DMS153 treated with DMSO at 0.1 percent for 48 hours (cell line): Measurements from ENCODE around the gene ZBTB44.

Source experiments
- DNase-seq: peaks from one replicate; lab custom pipeline; 2025; ENCODE audit not compliant: unreplicated experiment; lab: John Stamatoyannopoulos, UW

ZBTB44 gene

DNA sequence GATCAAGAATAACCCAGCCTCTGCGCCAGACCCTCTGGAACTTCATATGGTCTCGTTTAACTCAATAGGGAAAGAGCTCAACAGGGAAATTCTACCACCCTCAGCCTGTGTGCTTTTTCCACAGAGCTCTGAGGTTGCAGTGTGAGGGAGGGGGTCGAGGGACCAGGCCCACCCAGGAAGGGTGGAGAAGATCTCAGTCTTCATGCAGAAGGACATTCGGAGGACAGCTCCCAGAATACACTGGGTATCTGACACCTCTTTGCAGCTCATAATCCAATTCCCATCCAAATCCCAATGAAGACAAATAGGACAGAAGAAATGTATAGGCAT, 98.5 kb downstream of the ZBTB44 start:
- no peak for DNase-seq

DNA sequence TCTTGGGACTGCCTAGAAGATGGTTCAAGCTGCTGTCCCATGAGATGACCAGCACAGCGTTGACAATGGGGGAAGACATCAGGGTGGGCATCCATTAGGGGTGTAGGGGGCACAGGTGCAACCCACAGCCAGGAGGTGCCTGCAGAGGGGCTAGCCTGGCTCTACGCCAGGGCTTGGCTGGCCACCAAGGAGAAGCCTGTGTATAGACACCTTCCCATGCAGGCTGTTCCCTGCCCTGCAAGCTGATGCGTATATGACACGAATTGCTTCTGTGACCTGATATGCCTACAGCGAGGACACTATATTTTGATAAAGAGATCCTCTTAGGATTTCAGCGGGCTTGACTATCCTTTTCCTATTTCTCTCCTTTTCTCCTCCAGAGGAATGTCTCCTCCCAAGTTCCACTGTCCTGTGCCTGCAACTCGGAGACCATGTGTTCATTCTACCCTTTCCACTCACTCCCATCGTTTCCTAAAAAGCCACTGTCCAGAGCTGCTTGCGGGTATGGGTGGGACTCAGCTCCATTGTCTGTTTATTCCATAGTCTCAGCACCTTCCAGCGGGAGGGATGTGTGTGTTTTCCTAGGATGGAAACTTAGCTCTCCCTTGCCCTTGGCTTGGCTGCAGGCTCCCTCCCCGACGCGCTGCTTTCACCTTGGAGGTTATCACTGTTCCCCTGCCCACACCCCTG, 99.0 kb downstream of the ZBTB44 start:
- DNase-seq, result no peak

DNA sequence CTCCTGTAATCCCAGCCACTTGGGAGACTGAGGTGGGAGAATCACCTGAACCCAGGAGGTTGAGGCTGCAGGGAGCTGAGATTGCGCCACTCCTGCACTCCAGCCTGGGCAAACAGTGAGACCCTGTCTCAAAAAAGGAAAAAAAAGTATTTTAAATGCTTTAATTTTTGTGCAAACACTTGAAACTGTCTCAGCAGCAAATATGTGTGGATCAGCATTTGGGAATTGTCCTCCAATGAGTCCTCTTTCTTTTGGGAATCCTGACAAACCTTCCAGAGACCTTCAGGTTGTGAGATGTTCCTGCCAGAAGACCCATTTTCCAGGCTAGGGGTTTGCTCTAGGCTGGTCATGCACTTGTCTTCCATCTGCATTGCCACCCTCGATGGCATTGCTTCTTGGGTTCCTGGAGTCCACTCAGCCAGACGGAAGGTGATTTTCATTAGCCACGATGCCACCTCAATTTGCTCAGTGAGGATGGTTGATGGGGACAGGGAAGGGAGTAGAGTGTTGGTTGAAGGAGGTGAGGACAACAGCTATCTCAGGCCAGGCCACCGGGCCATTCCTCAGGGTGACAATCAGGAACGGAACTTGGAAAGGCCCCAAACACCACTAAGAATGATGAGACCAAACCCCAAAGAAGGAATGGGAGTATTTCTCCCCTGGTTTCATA, 99.7 kb downstream of the ZBTB44 start:
- DNase-seq, result no peak

DNA sequence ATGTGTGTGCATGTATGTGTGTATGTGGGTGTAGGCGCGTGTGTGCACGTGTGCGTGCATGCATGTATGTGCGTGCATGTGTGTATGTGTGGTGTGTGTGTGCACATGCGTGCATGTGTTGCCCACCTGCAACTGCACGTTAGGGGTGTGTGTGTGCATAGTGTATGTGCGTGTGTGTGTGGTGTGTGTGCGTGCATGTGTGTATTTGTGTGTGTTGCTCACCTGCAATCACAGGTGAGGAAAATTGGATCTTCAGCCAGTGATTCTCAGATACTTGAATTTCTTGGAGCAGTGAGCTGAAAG, 100.8 kb downstream of the ZBTB44 start:
- DNase-seq, result no peak

DNA sequence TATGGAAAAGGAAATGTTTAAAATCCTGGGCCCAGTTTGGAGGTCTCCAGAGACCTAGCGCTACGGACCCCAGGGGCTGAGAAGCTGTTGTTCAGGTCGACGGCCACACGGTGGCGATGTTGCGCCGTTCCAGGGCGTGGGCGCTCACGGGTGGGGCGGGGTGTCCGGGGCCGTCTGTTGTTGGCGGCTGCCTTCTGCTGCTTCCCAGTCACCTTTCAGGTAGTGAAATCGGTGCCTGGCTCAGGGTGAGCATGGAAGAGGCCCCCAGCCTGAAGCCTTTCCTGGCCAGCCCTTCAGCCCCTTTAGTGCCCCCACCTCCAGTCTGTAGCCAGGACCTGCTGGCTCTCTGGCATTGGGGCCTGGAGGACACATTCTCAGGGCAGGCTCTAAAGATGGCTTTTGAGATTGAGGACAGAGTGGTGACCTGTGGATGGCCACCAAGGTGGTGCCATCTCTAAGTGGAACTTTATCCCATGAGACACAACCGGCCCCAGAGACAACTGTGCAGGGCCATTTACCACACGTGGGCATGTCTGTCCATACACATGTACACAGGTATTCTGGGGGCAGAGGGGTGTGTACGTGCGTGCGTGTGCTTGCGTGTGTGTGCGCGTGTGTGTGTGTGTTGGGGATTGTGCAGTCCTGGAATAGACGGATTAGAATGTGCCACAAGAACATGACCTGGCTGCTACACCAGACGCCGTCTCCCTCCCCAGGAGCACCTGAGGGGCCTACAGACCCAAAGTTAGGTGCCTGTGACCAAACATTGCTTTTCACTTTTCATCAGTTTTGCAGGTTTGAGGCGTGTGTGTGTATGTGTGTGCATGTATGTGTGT, 101.4 kb downstream of the ZBTB44 start:
- no peak for DNase-seq

DNA sequence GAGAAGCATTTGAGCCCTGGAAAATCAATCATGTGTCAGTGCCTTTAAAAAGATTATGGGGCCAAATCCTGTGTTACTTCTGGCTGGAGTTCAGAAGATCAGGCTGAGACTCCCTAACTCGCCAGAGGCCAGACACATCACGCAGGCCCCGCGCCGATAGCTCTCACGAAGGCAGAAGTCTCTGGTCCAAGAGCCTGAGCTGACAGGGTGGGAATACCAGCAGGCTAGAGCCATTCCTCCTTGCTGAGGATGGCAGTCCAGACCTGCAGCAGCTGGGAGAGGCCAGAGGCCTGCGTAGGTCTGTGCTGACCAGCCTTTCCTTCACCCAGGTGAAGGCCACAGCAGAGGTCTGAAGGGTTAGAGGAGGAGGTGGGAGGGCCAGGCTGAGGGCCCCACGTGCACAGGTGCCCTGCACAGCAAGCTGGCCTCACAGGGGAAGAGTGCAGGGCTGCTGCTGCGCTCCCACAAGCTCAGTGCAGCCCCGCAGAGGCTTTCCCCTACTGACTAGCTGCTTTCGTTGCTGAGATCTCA, 102.2 kb downstream of the ZBTB44 start:
- DNase-seq, result no peak

DNA sequence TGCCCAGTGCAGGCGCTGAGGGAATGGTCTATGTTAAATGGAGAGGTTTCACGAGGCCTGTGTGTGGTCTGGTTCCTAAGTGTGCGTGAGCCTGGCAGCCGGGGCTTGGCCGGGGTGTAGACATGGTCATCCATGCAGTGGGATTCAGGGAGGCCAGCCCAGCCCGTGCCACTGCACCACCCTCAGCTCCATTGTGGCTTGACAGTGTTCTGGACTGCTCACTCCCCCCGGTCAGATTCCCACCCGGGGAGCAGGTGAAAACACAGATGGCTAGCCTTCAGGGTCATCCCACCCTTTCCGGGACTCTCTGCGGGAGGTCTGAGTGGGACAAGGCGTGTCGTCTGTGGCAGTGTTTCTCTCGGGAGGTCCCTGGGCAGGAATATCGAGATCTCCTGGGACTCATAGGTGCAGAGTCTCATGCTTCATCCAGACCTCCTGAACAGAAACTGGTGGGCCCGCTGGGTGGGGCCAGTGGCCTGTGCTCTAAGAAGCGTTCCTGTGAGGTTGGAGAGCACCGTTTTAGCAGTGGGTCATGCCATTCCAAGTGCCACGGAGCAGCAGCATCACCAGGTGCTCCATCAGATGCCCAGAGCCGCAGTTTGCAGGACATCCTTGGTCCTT, 102.8 kb downstream of the ZBTB44 start:
- DNase-seq, result no peak

DNA sequence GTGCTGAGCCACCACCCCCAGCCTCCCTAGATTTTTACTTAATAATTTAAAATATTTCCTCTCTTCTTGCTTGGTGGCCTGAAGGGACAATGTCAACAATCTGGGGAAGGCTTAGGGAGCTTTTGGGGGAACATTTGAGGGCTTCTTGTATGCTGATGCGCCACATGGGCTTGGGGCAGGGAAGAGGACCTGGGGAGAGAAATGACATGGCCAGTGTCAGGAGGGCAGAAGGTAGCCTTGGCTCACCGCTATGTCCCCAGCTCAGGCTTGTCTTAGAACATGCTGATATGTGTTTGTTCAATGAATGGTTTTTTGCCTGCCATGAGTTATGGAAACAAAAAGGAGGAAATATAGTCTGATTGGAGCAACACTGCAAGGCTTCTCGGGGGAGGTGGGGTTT, 103.6 kb downstream of the ZBTB44 start:
- DNase-seq, result no peak

DNA sequence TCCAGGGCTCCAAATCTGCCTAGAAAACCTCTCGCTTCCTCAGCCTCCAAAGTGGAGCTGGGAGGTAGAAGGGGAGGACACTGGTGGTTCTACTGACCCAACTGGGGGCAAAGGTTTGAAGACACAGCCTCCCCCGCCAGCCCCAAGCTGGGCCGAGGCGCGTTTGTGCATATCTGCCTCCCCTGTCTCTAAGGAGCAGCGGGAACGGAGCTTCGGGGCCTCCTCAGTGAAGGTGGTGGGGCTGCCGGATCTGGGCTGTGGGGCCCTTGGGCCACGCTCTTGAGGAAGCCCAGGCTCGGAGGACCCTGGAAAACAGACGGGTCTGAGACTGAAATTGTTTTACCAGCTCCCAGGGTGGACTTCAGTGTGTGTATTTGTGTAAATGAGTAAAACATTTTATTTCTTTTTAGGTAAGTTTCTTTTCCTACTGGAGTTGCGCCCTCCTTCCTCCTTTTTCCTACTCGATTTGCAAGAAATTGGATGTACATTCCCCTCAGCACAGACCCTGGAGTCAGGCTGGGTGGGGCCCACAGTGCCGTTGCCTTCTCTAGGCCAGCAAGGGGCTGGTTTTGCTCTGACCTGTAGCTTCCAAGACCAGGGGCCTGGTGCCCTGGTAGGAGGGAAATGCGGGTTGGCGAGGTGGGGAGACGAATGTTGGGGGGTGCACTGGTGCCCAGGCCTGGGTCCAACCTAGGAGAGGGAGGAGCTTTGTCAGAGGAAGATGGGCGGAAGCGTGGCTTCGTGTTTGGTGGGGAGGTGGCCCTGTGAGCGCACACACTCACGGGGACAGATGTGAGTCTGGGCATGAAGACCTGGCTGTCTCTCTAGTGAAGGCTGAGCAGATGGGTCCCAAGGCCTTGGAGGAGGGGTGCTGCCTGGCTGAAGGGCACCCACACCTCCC, 104.5 kb downstream of the ZBTB44 start:
- DNase-seq, result no peak

DNA sequence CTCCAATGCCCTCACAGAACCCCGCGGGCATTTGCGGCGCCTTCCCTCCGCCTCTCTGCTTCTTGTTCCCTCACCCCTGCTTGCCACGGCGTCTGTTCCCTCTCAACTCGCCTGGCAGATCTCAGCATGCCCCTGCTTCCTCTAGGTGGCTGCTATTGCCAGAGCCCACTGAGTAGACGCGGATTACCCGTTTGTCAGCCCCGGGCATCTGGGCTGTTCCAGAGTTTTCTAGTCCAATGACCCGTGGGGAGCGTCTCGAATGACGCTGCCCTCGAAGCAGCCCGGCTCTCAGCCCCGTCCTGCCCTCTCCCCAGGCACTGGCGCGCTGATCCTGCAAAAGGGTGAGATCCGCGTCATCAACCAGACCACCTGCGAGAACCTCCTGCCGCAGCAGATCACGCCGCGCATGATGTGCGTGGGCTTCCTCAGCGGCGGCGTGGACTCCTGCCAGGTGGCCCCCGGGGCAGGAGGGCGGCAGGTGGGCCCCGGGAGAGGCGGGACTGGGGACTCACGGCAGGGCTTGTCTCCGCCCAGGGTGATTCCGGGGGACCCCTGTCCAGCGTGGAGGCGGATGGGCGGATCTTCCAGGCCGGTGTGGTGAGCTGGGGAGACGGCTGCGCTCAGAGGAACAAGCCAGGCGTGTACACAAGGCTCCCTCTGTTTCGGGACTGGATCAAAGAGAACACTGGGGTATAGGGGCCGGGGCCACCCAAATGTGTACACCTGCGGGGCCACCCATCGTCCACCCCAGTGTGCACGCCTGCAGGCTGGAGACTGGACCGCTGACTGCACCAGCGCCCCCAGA, 105.4 kb downstream of the ZBTB44 start:
- DNase-seq, result no peak

DNA sequence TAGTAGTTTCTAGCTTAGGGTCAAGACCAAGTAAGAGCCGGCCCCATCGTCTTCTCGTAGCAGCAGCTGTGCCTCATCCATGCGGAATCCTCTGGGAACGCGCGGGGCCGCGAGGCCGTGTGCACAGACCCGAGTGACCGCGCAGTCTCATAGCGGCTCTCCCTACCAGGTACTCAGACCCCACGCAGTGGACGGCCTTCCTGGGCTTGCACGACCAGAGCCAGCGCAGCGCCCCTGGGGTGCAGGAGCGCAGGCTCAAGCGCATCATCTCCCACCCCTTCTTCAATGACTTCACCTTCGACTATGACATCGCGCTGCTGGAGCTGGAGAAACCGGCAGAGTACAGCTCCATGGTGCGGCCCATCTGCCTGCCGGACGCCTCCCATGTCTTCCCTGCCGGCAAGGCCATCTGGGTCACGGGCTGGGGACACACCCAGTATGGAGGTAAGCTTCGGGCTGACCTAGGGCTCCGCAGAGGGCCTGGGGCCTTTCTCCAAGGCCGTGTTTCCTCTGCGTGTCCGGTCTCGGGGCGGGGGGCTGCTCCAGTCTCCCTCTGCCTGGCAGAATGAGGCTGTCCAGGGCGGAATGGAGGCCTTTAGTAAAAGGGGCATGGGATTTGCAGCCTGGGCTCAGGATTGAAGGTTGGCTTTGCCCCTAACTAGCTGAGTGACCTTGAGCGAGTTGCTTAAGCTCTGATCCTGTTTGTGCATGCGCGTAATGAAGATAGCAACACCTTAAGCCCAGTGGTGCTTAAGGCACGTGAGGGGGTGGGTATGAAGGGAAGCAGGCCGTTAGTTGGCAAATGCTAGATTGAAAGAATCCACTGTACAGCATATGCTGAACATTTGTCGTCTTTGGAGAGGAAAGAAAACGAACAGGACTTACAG, 106.2 kb downstream of the ZBTB44 start:
- DNase-seq, result no peak

DNA sequence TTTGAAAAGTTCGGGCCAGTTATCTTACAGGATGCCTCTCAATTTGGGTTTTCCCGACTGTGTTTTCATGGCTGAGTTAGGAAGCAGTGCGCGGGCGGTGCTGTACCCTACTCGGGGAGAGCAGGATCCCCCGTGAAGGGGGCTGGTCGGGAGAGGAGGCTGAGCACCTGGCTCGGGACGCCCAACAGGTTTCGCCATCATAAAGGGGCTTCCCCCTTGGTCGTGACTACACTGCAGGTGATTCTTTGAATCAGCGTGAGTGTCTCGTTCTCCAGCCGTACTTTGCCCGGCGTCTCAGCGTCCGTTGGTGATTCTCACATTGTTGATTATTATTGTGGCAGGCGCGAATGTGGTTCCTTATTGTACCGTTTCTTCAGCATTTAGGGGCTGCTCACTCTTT, 108.6 kb downstream of the ZBTB44 start:
- no peak for DNase-seq

DNA sequence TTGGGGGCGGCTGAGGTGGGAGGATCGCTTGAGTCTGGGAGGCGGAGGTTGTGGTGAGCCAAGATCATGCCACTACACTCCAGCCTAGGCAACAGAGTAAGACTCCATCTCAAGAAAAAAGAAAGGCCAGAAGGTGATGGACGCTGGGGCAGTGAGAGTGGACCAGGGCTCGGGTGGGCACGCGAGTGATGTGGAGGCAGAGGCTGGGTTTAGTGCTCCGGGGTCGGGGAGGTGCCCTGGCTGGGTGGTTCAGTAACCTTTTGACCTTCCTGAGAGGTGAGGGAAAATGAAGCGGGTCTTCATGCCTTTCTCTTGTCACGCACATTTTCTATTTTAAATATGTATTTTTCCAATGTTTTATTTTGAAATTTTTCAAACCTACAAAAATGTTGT, 110.0 kb downstream of the ZBTB44 start:
- no peak for DNase-seq

DNA sequence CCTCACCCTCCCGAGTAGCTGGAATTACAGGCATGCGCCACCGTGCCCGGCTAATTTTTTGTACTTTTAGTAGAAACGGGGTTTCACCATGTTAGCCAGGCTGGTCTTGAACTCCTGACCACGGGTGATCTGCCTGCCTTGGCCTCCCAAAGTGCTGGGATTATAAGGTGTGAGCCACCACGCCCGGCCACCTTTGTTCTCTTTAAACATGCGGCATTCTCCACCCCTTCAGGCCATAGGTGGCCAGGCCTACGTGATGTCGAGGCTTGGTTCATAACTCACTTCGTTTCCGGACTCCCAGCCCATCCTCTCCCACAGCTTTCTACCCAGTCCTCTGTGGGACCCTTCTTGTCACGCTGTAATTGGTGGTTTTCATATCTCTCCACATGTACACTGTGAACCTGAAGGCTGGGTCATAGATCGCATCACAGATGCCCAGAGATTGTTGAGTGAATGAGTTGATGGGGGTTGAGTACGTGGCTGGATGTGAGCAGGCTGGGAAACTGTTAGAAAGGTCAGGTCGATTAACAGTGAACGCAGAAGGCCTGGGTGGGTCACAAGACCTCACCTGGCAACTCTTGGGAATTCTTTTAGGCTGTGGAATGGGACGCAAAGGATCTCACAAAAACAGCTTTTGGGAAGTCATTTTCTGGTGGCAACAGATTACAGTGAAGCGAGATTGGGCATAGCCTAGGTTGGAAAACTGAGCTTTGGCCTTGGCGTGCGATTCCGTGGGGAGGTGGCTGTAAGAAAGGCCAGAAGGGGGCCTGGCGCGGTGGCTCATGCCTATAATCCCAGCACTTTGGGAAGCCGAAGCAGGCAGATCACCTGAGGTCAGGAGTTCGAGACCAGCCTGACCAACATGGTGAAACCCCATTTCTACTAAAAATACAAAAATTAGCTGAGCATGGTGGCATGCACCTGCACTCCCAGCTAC, 110.7 kb downstream of the ZBTB44 start:
- no peak for DNase-seq

DNA sequence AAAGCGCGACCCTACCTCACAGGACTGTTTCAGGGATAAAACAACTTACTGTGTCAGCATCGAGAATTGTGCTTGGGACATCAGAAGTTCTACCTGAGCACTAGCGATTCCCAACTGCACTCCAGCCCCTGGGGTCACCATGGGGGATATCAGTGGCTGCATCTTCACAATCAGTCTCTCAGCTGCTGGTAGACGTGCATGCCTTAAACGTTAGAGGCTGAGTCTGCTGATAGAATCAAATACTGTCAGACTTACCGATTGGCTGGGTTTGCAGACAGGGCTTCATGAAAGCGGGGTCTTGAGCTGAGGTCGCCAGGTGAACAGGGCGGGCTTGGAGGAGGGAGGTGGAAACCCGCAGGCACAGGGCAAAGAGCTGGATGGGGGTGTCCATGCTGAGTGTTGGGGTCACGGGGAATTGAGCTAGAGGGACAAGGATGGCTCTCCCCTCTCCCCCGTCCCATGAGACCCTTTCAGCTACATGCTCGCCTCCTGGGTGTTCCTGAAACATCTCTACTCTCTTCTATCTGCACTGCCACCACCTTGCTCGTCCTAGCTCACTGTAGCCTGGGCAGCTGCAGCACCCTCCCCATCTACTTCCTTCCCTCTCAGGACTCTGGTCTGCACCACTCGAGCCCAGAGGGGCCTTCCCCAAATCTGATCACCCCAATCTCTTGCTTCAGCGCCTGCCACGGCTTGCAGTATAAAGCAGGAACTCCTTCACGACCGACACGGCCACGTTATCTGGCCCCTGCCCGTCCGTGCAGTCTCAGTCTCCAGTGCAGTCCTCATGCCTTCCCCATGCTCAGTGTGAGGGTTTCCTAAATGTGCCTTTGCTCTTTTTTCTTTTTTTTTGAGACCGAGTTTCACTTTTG, 111.7 kb downstream of the ZBTB44 start:
- no peak for DNase-seq

DNA sequence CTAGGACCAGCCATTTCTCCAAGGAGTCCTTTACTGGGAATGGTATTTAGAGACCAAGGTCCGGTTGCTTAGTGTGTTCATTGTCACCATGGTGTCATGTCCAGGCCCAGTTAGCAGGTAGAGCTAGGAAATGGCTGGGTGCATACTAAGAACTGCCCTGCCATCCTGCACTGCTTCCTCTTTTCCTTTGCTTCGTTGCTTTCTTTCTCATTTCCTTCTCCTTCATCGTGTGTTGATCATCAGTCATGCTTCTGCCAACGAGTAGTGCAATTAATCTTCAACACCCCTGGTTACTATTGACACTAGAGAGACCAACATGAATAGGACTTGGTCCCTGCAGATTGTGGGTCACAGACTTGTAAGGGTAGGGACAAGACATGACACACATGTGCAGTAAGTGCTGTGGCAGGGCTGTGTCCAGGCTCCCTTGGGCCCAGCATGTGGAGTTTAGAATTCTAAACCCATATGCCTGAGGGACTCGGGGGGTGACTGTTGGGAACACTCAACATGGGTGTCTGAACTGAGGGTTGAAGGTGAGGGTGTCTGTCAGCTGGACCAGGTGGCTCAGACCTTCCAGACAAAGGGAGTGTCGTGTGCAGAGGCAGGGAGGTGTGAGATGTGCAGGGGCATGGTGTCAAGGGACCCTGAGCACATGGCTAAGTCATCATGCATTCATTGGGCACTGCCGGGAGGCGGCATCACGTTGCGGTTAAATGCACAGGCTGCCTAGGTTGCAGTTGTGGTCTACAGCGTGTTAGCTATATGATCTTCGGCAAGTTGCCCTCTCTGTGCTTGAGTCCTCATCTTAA, 112.5 kb downstream of the ZBTB44 start:
- DNase-seq, result no peak
